ENCODE measurements around the gene NCOA6. TPM values are rescaled to one million over a fixed set of nuclear protein-coding genes. Genes with fewer than 3 reads are reported as not detected.
"Not testable (repeated sequence)": the region's sequence is repeated elsewhere in the genome, so short reads cannot be mapped to it uniquely, and the experiment has no call there.

The NCOA6 gene
- total RNA-seq, 4 donors from 2014 or later: 26.5 to 33.8 (median 32.3) TPM

- 95 to 97% methylated on average over 2 of the region's 2 CpGs for WGBS, 2 donors
- Histone ChIP-seq H3K4me3 (replicated peaks in 1 of 3) (no peak overlapping the region), H3K9me3 (no peaks in the 10 kb centered on the region), H3K27me3 (no peaks in the 10 kb centered on the region), H3K4me1 (peaks cover 9 to 34% of the 10 kb centered on the region in 2 donors), H3K27ac (no peak overlapping the region), H3K36me3 (no peaks in the 10 kb centered on the region)
- no peak for TF ChIP-seq POLR2A (IDR thresholded peaks at IDR 0.05)
- no peak for TF ChIP-seq CTCF (IDR thresholded peaks at IDR 0.05)
- DNase-seq: no peak
- intact Hi-C loops (cut with DNase I): no loop called here
Measured at GRCh38 chr20:34716921-34717229, 108.6 kb downstream of the NCOA6 start.

DNA sequence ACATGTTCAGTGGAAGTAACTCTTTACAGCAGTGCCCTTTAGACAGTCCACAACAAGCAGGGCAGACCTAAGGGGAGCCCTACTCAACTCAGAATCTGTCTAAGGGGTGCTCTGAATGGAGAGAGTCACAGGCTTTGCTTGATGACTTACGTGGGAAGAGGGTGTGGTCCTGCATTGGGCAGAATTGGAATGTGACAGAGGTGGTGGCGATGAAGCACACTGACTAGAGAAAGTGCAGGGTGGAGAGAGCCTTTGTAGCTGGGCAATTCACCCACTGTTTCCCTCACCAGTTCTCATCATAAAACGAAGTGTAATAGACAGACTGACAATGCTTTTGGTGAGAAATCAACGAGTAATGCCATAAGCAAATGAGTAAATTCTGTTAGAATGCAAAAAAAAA lies 110.1 kb downstream of the NCOA6 start:
- no peak for TF ChIP-seq CTCF (IDR thresholded peaks at IDR 0.05)
- no peak for TF ChIP-seq POLR2A (IDR thresholded peaks at IDR 0.05)
- no peak overlapping the region for H3K27ac ChIP-seq
- H3K27me3 ChIP-seq: no peaks in the 10 kb centered on the region
- no peak overlapping the region for H3K4me3 ChIP-seq (replicated peaks in 1 of 3)
- 95 to 98% methylated on average over 4 of the region's 4 CpGs for WGBS, 2 donors
- H3K36me3 ChIP-seq: no peaks in the 10 kb centered on the region
- H3K4me1 ChIP-seq: peaks cover 7 to 32% of the 10 kb centered on the region in 2 donors
- no peak for DNase-seq
- H3K9me3 ChIP-seq: no peaks in the 10 kb centered on the region
- intact Hi-C loops (cut with DNase I): no loop called here

GRCh38 chr20:34713944-34714515 lies 111.4 kb downstream of the NCOA6 start:
- not testable (repeated sequence) for H3K36me3 ChIP-seq

GRCh38 chr20:34713194-34713943 lies 112.1 kb downstream of the NCOA6 start:
- H3K27me3 ChIP-seq: no peaks in the 10 kb centered on the region
- intact Hi-C loops (cut with DNase I): no loop called here
- no peak for TF ChIP-seq CTCF (IDR thresholded peaks at IDR 0.05)
- TF ChIP-seq POLR2A (IDR thresholded peaks at IDR 0.05): no peak
- 93% methylated on average over 1 of the region's 1 CpG for WGBS, 2 donors
- DNase-seq: peak in 1 of 2 donors; percentile 10
- peak overlapping the region in 1 of 3 donors; percentile 12 for H3K27ac ChIP-seq
- peaks cover 6 to 33% of the 10 kb centered on the region in 2 donors for H3K4me1 ChIP-seq
- H3K9me3 ChIP-seq: no peaks in the 10 kb centered on the region
- no peaks in the 10 kb centered on the region for H3K36me3 ChIP-seq
- no peak overlapping the region for H3K4me3 ChIP-seq (replicated peaks in 1 of 3)

More at GRCh38 chr20:34713944-34714515, 111.4 kb downstream of the NCOA6 start:
- H3K27ac ChIP-seq; H3K27me3 ChIP-seq; intact Hi-C loops (cut with DNase I); H3K9me3 ChIP-seq; H3K4me3 ChIP-seq (replicated peaks in 1 of 3); DNase-seq: not testable (repeated sequence)
- H3K4me1 ChIP-seq: peaks cover 0 to 28% of the 10 kb centered on the region in 2 donors
- WGBS, 2 donors: 97% methylated on average over 10 of the region's 10 CpGs

DNA sequence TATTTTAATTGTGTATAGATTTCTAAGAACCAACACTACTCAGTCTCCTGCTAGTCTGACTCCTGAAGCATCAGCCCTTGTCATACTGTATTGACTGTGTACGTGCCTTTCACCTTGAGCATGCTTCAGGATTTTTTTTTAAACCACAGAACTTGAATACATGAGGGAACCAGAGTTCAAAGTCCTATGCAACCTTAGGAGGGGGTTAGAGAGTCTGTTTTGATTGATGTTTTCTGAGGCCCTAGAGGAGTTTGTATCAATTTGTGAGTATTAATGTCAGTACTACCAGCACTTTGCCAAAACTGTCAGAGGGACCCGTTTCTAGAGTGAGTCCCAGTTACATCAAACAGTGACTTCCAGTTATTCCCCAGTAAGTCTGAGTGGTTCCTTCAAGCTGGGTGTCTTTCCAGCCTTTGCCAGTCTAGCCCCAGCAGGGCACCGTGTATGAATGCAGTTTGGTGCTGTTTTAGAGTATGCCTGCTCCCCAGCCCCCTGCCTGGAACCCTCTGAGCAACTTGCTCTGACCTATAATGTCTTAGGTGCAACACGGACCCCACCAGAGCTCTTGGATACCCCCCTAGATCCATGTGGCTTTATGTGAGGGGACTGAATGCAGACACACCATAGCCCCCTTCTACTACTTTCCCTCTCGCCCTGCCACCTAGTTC lies 112.8 kb downstream of the NCOA6 start:
- Histone ChIP-seq H3K27ac (peak overlapping the region in 1 of 3 donors; percentile 12), H3K4me1 (peaks cover 7 to 31% of the 10 kb centered on the region in 2 donors), H3K9me3 (no peaks in the 10 kb centered on the region), H3K4me3 (replicated peaks in 1 of 3) (no peak overlapping the region), H3K27me3 (no peaks in the 10 kb centered on the region), H3K36me3 (no peaks in the 10 kb centered on the region)
- 85 to 89% methylated on average over 5 of the region's 5 CpGs for WGBS, 2 donors
- no peak for TF ChIP-seq CTCF (IDR thresholded peaks at IDR 0.05)
- no peak for TF ChIP-seq POLR2A (IDR thresholded peaks at IDR 0.05)
- intact Hi-C loops (cut with DNase I): no loop called here
- no peak for DNase-seq

Measured in thyroid gland (tissue), 4 donors.